Measurements from ENCODE around the gene JARID2.

DNA sequence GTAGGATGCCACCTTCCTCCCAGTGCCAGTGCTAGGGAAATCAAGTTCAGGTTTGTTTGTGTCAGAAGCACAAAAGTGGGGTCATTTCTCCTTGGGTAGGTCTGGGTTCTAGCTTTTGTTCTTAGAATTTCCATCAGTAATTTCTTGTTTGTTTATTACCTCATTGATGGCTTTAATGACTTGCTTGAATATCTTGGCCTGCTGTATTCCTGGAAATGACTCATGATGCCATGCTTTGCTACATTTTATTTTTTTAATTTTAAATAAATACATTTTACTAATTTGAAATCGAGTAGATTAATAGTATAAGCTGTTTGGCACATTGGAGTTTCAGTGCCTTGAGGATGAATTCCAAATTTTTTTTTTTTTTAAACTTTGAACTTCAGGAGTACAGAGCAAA, 189.6 kb downstream of the JARID2 start:
- TF ChIP-seq POLR2A (IDR thresholded peaks at IDR 0.05), result no peak
- TF ChIP-seq, protein P1, sequence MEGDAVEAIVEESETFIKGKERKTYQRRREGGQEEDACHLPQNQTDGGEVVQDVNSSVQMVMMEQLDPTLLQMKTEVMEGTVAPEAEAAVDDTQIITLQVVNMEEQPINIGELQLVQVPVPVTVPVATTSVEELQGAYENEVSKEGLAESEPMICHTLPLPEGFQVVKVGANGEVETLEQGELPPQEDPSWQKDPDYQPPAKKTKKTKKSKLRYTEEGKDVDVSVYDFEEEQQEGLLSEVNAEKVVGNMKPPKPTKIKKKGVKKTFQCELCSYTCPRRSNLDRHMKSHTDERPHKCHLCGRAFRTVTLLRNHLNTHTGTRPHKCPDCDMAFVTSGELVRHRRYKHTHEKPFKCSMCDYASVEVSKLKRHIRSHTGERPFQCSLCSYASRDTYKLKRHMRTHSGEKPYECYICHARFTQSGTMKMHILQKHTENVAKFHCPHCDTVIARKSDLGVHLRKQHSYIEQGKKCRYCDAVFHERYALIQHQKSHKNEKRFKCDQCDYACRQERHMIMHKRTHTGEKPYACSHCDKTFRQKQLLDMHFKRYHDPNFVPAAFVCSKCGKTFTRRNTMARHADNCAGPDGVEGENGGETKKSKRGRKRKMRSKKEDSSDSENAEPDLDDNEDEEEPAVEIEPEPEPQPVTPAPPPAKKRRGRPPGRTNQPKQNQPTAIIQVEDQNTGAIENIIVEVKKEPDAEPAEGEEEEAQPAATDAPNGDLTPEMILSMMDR (IDR thresholded peaks at IDR 0.05), result no peak
